Thyroid gland (tissue), 4 donors: ENCODE data around the gene SRGAP1.

Experiments
- CTCF ChIP-seq, 6 experiments: fragments of 200-600 bp in 3 of 6; fragments of 450-650 bp in 3 of 6; sonication (generic) in 3 of 6; IDR thresholded peaks; one replicate each; pipeline ENCODE4 v1.5.1; 2016 to 2019; ENCODE audit warnings: antibody characterized with exemption in 6 of 6, mild to moderate bottlenecking in 2 of 6, inconsistent platforms in 1 of 6, moderate library complexity in 1 of 6
- POLR2A ChIP-seq, 2 donors: fragments of 450-650 bp; IDR thresholded peaks; one replicate each; pipeline ENCODE4 v1.6.1; 2017; ENCODE audit warnings: antibody characterized with exemption in 2 of 2, mild to moderate bottlenecking in 2 of 2, moderate library complexity in 1 of 2

GRCh38 chr12:64186789-64187188 lies 342.3 kb downstream of the SRGAP1 start:
- TF ChIP-seq CTCF (IDR thresholded peaks at IDR 0.05): no peak
- no peak for TF ChIP-seq POLR2A (IDR thresholded peaks at IDR 0.05)
